Memory B cell (primary cell): ENCODE data around the gene MCTP1.

Experiments
- ATAC-seq: fragments of 150-1000 bp; cut with Tn5 transposase; 2 replicates; pipeline ENCODE4 v1.10.0; 2021; ENCODE audit warnings: low read depth, mild to moderate bottlenecking, moderate library complexity
- DNase-seq, 2 donors: peaks; one replicate each; pipeline ENCODE4 v3.0.0; 2022; ENCODE audit warnings: low spot score in 2 of 2
- H3K27ac Mint-ChIP-seq: one replicate; pipeline ENCODE4 v1.8.0; 2022; ENCODE audit warnings: mild to moderate bottlenecking, moderate library complexity, mixed read lengths
- H3K27me3 Mint-ChIP-seq: one replicate; pipeline ENCODE4 v1.8.0; 2022; ENCODE audit warnings: mixed read lengths
- H3K36me3 Mint-ChIP-seq: one replicate; pipeline ENCODE4 v1.8.0; 2022; ENCODE audit warnings: mild to moderate bottlenecking, mixed read lengths
- H3K4me1 Mint-ChIP-seq: one replicate; pipeline ENCODE4 v1.8.0; 2022; ENCODE audit warnings: mixed read lengths
- H3K4me3 Mint-ChIP-seq: one replicate; pipeline ENCODE4 v1.8.0; 2022; ENCODE audit warnings: mild to moderate bottlenecking, moderate library complexity, mixed read lengths
- H3K9me3 Mint-ChIP-seq: one replicate; pipeline ENCODE4 v1.8.0; 2022; ENCODE audit warnings: mixed read lengths

Gene MCTP1

GRCh38 chr5:95080030-95080429, 204.9 kb downstream of the MCTP1 start:
- H3K27ac Mint-ChIP-seq, result no peak overlapping the region
- peaks cover 3% of the 10 kb centered on the region for H3K27me3 Mint-ChIP-seq
- H3K4me3 Mint-ChIP-seq, result no peak overlapping the region
- DNase-seq (no peak), ATAC-seq (no peak)
- peaks cover 2% of the 10 kb centered on the region for H3K4me1 Mint-ChIP-seq
- H3K9me3 Mint-ChIP-seq, result no peaks in the 10 kb centered on the region
- H3K36me3 Mint-ChIP-seq, result no peaks in the 10 kb centered on the region

- ATAC-seq (no peak), DNase-seq (no peak)
- H3K4me1 Mint-ChIP-seq, result peaks cover 2% of the 10 kb centered on the region
- no peaks in the 10 kb centered on the region for H3K36me3 Mint-ChIP-seq
- no peaks in the 10 kb centered on the region for H3K9me3 Mint-ChIP-seq
- H3K4me3 Mint-ChIP-seq, result no peak overlapping the region
- no peak overlapping the region for H3K27ac Mint-ChIP-seq
- peaks cover 3% of the 10 kb centered on the region for H3K27me3 Mint-ChIP-seq
These were observed 206.0 kb downstream of the MCTP1 start for GRCh38 chr5:95078868-95079267.

GRCh38 chr5:95076395-95077185, 208.3 kb downstream of the MCTP1 start:
- DNase-seq (no peak), ATAC-seq (no peak)
- Mint-ChIP-seq H3K27ac (no peak overlapping the region), H3K36me3 (no peaks in the 10 kb centered on the region), H3K4me1 (no peaks in the 10 kb centered on the region), H3K9me3 (no peaks in the 10 kb centered on the region), H3K27me3 (peaks cover 3% of the 10 kb centered on the region), H3K4me3 (no peak overlapping the region)

GRCh38 chr5:95075111-95075510, 209.8 kb downstream of the MCTP1 start:
- H3K36me3 Mint-ChIP-seq, result no peaks in the 10 kb centered on the region
- H3K4me3 Mint-ChIP-seq, result no peak overlapping the region
- H3K9me3 Mint-ChIP-seq, result no peaks in the 10 kb centered on the region
- H3K27ac Mint-ChIP-seq, result no peak overlapping the region
- H3K4me1 Mint-ChIP-seq, result no peaks in the 10 kb centered on the region
- ATAC-seq (no peak), DNase-seq (no peak)
- H3K27me3 Mint-ChIP-seq, result peaks cover 3% of the 10 kb centered on the region

DNA sequence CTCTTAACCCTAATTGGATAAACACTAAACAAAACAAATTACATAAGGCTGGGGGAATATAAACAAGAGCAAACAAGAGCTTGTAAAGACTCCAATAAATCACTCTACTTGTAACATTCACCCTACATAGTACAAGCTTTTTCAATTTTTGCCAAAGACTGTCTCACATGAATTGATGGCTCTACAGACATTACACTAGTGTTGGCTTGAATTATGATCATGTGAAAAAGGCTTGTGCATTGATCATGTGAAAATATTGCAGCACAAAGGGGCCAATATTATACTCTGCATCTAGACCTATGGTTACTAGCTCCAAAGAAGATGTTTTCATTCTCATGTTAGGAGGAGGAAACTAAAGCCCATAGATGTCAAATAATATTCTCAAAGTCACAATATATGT, 212.6 kb downstream of the MCTP1 start:
- Mint-ChIP-seq H3K27me3 (no peaks in the 10 kb centered on the region), H3K27ac (no peak overlapping the region), H3K36me3 (no peaks in the 10 kb centered on the region), H3K4me3 (no peak overlapping the region), H3K9me3 (no peaks in the 10 kb centered on the region), H3K4me1 (no peaks in the 10 kb centered on the region)
- ATAC-seq (no peak), DNase-seq (no peak)

DNA sequence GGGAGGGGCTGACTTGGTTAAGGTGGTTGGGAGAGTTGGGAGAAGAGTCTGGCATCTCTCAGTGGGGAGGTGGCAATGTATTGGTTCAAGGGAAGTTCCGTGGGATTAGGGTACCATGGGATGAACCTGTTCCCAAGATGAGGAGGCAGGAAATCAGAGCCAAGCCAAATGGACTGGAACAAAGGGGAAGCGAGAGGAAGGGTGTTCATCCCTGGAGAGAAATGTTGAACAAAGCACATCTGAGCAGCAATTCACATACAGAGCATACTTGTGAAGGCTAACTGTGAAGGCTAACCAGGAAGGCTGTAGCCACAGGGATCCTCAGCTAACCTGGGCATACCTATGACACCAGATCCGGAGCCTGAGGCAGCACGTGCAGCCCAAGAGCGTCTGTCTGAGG, 214.0 kb downstream of the MCTP1 start:
- Mint-ChIP-seq H3K36me3 (no peaks in the 10 kb centered on the region), H3K27me3 (no peaks in the 10 kb centered on the region), H3K4me3 (no peak overlapping the region), H3K27ac (no peak overlapping the region), H3K4me1 (no peaks in the 10 kb centered on the region), H3K9me3 (no peaks in the 10 kb centered on the region)
- DNase-seq (no peak), ATAC-seq (no peak)

GRCh38 chr5:95070453-95070852, 214.4 kb downstream of the MCTP1 start:
- no peaks in the 10 kb centered on the region for H3K9me3 Mint-ChIP-seq
- DNase-seq (no peak), ATAC-seq (no peak)
- no peak overlapping the region for H3K4me3 Mint-ChIP-seq
- no peaks in the 10 kb centered on the region for H3K36me3 Mint-ChIP-seq
- H3K27me3 Mint-ChIP-seq, result no peaks in the 10 kb centered on the region
- no peak overlapping the region for H3K27ac Mint-ChIP-seq
- no peaks in the 10 kb centered on the region for H3K4me1 Mint-ChIP-seq

GRCh38 chr5:95069948-95070347, 214.9 kb downstream of the MCTP1 start:
- no peaks in the 10 kb centered on the region for H3K36me3 Mint-ChIP-seq
- no peaks in the 10 kb centered on the region for H3K4me1 Mint-ChIP-seq
- no peak overlapping the region for H3K27ac Mint-ChIP-seq
- DNase-seq (no peak), ATAC-seq (no peak)
- no peaks in the 10 kb centered on the region for H3K9me3 Mint-ChIP-seq
- no peak overlapping the region for H3K4me3 Mint-ChIP-seq
- no peaks in the 10 kb centered on the region for H3K27me3 Mint-ChIP-seq

DNA sequence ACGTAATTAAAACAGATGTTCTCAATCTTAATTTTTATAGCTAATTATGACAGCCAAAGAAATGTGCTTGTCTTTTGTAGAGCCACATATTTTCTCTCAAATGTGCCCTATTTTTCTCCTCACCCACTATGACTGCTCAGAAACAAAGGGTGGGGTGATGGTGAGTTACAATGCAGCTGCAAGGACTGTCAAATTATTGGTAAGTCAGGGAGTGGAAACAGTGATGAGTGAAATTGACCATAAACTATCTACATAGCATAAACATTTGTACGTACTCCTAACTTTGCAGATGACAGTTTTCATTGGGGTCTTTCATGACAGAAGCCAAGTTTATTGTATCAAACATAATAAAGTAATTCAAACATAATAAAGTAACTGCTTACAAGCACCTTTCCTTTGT, 215.9 kb downstream of the MCTP1 start:
- H3K27me3 Mint-ChIP-seq, result no peaks in the 10 kb centered on the region
- H3K4me3 Mint-ChIP-seq, result no peak overlapping the region
- H3K4me1 Mint-ChIP-seq, result no peaks in the 10 kb centered on the region
- DNase-seq (no peak), ATAC-seq (no peak)
- no peaks in the 10 kb centered on the region for H3K36me3 Mint-ChIP-seq
- no peaks in the 10 kb centered on the region for H3K9me3 Mint-ChIP-seq
- no peak overlapping the region for H3K27ac Mint-ChIP-seq

- H3K4me3 Mint-ChIP-seq, result no peak overlapping the region
- no peak for DNase-seq
- no peak for ATAC-seq
- no peaks in the 10 kb centered on the region for H3K27me3 Mint-ChIP-seq
- H3K36me3 Mint-ChIP-seq, result no peaks in the 10 kb centered on the region
- H3K9me3 Mint-ChIP-seq, result no peaks in the 10 kb centered on the region
- no peaks in the 10 kb centered on the region for H3K4me1 Mint-ChIP-seq
- H3K27ac Mint-ChIP-seq, result no peak overlapping the region
These were observed 216.5 kb downstream of the MCTP1 start for GRCh38 chr5:95068289-95068910.

- DNase-seq (no peak), ATAC-seq (no peak)
- H3K4me3 Mint-ChIP-seq, result no peak overlapping the region
- no peak overlapping the region for H3K27ac Mint-ChIP-seq
- no peaks in the 10 kb centered on the region for H3K9me3 Mint-ChIP-seq
- no peaks in the 10 kb centered on the region for H3K4me1 Mint-ChIP-seq
- H3K27me3 Mint-ChIP-seq, result no peaks in the 10 kb centered on the region
- H3K36me3 Mint-ChIP-seq, result no peaks in the 10 kb centered on the region
These were observed 218.8 kb downstream of the MCTP1 start for GRCh38 chr5:95066048-95066447.

DNA sequence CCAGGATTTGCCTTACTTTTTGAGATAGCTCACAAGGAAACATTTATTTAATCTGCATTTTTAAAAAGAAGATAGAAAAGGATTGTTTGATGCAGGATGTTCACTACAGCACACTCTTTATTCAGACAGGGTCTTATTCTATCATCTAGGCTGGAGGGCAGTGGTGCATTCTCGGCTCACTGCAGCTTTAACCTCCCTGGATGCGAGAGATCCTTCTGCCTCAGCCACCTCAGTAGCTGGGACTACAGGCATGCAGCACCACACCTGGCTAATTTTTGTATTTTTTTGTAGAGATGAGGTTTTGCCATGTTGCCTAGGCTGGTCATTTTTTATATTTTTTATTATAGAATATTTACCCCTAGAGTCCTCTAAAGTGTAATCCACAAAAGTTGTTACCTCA, 221.4 kb downstream of the MCTP1 start:
- H3K4me1 Mint-ChIP-seq, result no peaks in the 10 kb centered on the region
- DNase-seq (no peak), ATAC-seq (no peak)
- no peaks in the 10 kb centered on the region for H3K27me3 Mint-ChIP-seq
- no peak overlapping the region for H3K27ac Mint-ChIP-seq
- no peaks in the 10 kb centered on the region for H3K9me3 Mint-ChIP-seq
- H3K36me3 Mint-ChIP-seq, result no peaks in the 10 kb centered on the region
- H3K4me3 Mint-ChIP-seq, result no peak overlapping the region

GRCh38 chr5:95060098-95060497, 224.8 kb downstream of the MCTP1 start:
- DNase-seq, result no peak
- no peaks in the 10 kb centered on the region for H3K9me3 Mint-ChIP-seq
- H3K27me3 Mint-ChIP-seq, result no peaks in the 10 kb centered on the region
- no peaks in the 10 kb centered on the region for H3K4me1 Mint-ChIP-seq
- H3K36me3 Mint-ChIP-seq, result no peaks in the 10 kb centered on the region
- H3K27ac Mint-ChIP-seq, result no peak overlapping the region
- H3K4me3 Mint-ChIP-seq, result no peak overlapping the region
- ATAC-seq, result no peak

DNA sequence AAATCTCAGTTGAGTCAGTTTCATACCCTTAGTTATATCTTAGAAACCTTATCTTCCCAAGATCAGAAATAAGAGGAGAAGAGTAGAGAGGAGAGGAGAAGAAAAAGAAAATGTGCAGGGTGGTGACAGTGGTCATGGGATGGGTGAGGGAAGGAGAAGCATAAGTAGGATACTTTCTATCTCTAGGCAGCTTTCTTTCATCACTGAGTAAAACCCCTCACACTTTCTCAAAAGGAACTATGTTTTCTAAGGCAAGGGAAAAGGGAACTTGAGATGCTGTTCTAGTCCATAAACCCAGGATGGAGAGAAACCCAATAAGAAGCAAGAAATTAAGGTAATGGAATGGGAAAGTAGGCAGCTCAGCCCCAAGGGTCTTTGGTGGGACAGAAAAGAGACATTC, 225.3 kb downstream of the MCTP1 start:
- H3K9me3 Mint-ChIP-seq, result no peaks in the 10 kb centered on the region
- no peak overlapping the region for H3K27ac Mint-ChIP-seq
- H3K4me1 Mint-ChIP-seq, result no peaks in the 10 kb centered on the region
- no peaks in the 10 kb centered on the region for H3K27me3 Mint-ChIP-seq
- no peaks in the 10 kb centered on the region for H3K36me3 Mint-ChIP-seq
- no peak overlapping the region for H3K4me3 Mint-ChIP-seq
- DNase-seq (no peak), ATAC-seq (no peak)

DNA sequence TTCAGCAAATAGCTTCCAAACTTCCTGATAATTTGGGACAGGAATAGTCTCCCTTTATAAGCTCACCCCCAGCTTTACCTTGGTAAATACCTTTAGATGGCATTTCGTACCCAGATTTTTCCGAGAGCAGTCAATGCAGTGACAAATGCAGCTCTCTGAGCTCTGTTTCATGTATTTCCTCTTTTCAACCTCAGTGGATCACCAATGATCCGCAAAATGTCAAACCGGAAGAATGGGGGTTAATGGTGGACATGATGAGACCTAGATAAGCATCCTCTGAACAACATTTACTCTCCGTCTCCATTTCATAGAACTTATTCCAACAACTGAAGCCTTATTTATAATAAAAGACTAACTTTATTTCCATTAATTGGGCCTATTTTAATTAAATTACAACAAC, 227.3 kb downstream of the MCTP1 start:
- no peaks in the 10 kb centered on the region for H3K27me3 Mint-ChIP-seq
- H3K9me3 Mint-ChIP-seq, result no peaks in the 10 kb centered on the region
- no peaks in the 10 kb centered on the region for H3K36me3 Mint-ChIP-seq
- H3K4me3 Mint-ChIP-seq, result no peak overlapping the region
- DNase-seq (no peak), ATAC-seq (no peak)
- H3K4me1 Mint-ChIP-seq, result no peaks in the 10 kb centered on the region
- H3K27ac Mint-ChIP-seq, result no peak overlapping the region
